Stimulated activated CD8-positive, alpha-beta memory T cell treated with anti-CD3 and anti-CD28 coated beads, Interleukin-15, amount 100 ng/mL, for 4 hours (primary cell): ENCODE measurements around the gene CRY2.
"Not testable (repeated sequence)": the region's sequence is repeated elsewhere in the genome, so short reads cannot be mapped to it uniquely, and the experiment has no call there.

Source experiments
- DNase-seq, 2 donors: peaks; one replicate each; pipeline ENCODE4 v3.0.0-alpha.2; 2020; ENCODE audit warnings: low read depth in 2 of 2

Gene CRY2

GRCh38 chr11:45811571-45812290 lies 35.5 kb upstream of the CRY2 start:
- DNase-seq = no peak

GRCh38 chr11:45812581-45813548 lies 34.4 kb upstream of the CRY2 start:
- no peak for DNase-seq

- DNase-seq = no peak
Measured at GRCh38 chr11:45815747-45816146, 31.5 kb upstream of the CRY2 start.

GRCh38 chr11:45816614-45817013 lies 30.7 kb upstream of the CRY2 start:
- DNase-seq = no peak

- DNase-seq = no peak
Measured at GRCh38 chr11:45817191-45817590, 30.1 kb upstream of the CRY2 start.

GRCh38 chr11:45818961-45819605 lies 28.2 kb upstream of the CRY2 start:
- DNase-seq = no peak

GRCh38 chr11:45820211-45820857 lies 26.9 kb upstream of the CRY2 start:
- no peak for DNase-seq

GRCh38 chr11:45826492-45826891 lies 20.8 kb upstream of the CRY2 start:
- DNase-seq = not testable (repeated sequence)

GRCh38 chr11:45827123-45827522 lies 20.2 kb upstream of the CRY2 start:
- no peak for DNase-seq

- no peak for DNase-seq
Measured at GRCh38 chr11:45828996-45829395, 18.3 kb upstream of the CRY2 start.

GRCh38 chr11:45830596-45830995 lies 16.7 kb upstream of the CRY2 start:
- DNase-seq = no peak

GRCh38 chr11:45832811-45833441 lies 14.3 kb upstream of the CRY2 start:
- DNase-seq = no peak

- no peak for DNase-seq
Measured at GRCh38 chr11:45833761-45834160, 13.5 kb upstream of the CRY2 start.

GRCh38 chr11:45834298-45834756 lies 12.9 kb upstream of the CRY2 start:
- no peak for DNase-seq

- no peak for DNase-seq
Measured at GRCh38 chr11:45839204-45839603, 8.1 kb upstream of the CRY2 start.

GRCh38 chr11:45840251-45840650 lies 7.0 kb upstream of the CRY2 start:
- not testable (repeated sequence) for DNase-seq

- peak; percentile 61 to 73 for DNase-seq
Measured at GRCh38 chr11:45843158-45843924, 3.9 kb upstream of the CRY2 start.

GRCh38 chr11:45844822-45845578 lies 2.3 kb upstream of the CRY2 start:
- no peak for DNase-seq

GRCh38 chr11:45846174-45846675 lies 1.1 kb upstream of the CRY2 start:
- no peak for DNase-seq

- DNase-seq = no peak
Measured at GRCh38 chr11:45847911-45848316, 639 bp downstream of the CRY2 start.
